ENCODE measurements around the gene ZNF460.

ZNF460 gene

GRCh38 chr19:57279418-57280164, 694 bp upstream of the ZNF460 start:
- in situ Hi-C loops (cut with MboI; ENCODE audit: low sequenced_read_pairs): no loop called here

GRCh38 chr19:57280962-57281400, 696 bp downstream of the ZNF460 start:
- in situ Hi-C loops (cut with MboI; ENCODE audit: low sequenced_read_pairs): no loop called here

GRCh38 chr19:57282011-57282643, 1.8 kb downstream of the ZNF460 start:
- in situ Hi-C loops (cut with MboI; ENCODE audit: low sequenced_read_pairs): no loop called here

- in situ Hi-C loops (cut with MboI; ENCODE audit: low sequenced_read_pairs): no loop called here
Measured at GRCh38 chr19:57288373-57288772, 8.1 kb downstream of the ZNF460 start.

GRCh38 chr19:57290970-57291369, 10.7 kb downstream of the ZNF460 start:
- in situ Hi-C loops (cut with MboI; ENCODE audit: low sequenced_read_pairs): no loop called here

GRCh38 chr19:57292547-57292946, 12.3 kb downstream of the ZNF460 start:
- in situ Hi-C loops (cut with MboI; ENCODE audit: low sequenced_read_pairs): no loop called here

GRCh38 chr19:57293719-57294118, 13.4 kb downstream of the ZNF460 start:
- in situ Hi-C loops (cut with MboI; ENCODE audit: low sequenced_read_pairs): no loop called here

- in situ Hi-C loops (cut with MboI; ENCODE audit: low sequenced_read_pairs): no loop called here
Measured at GRCh38 chr19:57302020-57302465, 21.8 kb downstream of the ZNF460 start.

- in situ Hi-C loops (cut with MboI; ENCODE audit: low sequenced_read_pairs): no loop called here
Measured at GRCh38 chr19:57302727-57303401, 22.6 kb downstream of the ZNF460 start.

- in situ Hi-C loops (cut with MboI; ENCODE audit: low sequenced_read_pairs): no loop called here
Measured at GRCh38 chr19:57305056-57305455, 24.8 kb downstream of the ZNF460 start.

GRCh38 chr19:57308514-57308913, 28.2 kb downstream of the ZNF460 start:
- in situ Hi-C loops (cut with MboI; ENCODE audit: low sequenced_read_pairs): no loop called here

- in situ Hi-C loops (cut with MboI; ENCODE audit: low sequenced_read_pairs): no loop called here
Measured at GRCh38 chr19:57310792-57311191, 30.5 kb downstream of the ZNF460 start.

- in situ Hi-C loops (cut with MboI; ENCODE audit: low sequenced_read_pairs): no loop called here
Measured at GRCh38 chr19:57314146-57314545, 33.9 kb downstream of the ZNF460 start.

GRCh38 chr19:57317503-57317902, 37.2 kb downstream of the ZNF460 start:
- in situ Hi-C loops (cut with MboI; ENCODE audit: low sequenced_read_pairs): no loop called here

GRCh38 chr19:57319869-57320179, 39.5 kb downstream of the ZNF460 start:
- in situ Hi-C loops (cut with MboI; ENCODE audit: low sequenced_read_pairs): no loop called here

GRCh38 chr19:57320180-57321084, 40.1 kb downstream of the ZNF460 start, which contains the start of gene ZNF543:
Gene ZNF543 (plus strand): TSS chr19:57320472. CDS start chr19:57320854, 382 bp downstream.
- in situ Hi-C loops (cut with MboI; ENCODE audit: low sequenced_read_pairs): no loop called here

GRCh38 chr19:57321116-57321515, 40.8 kb downstream of the ZNF460 start:
- in situ Hi-C loops (cut with MboI; ENCODE audit: low sequenced_read_pairs): no loop called here

- in situ Hi-C loops (cut with MboI; ENCODE audit: low sequenced_read_pairs): no loop called here
Measured at GRCh38 chr19:57321751-57322150, 41.5 kb downstream of the ZNF460 start.

GRCh38 chr19:57324992-57325391, 44.7 kb downstream of the ZNF460 start:
- in situ Hi-C loops (cut with MboI; ENCODE audit: low sequenced_read_pairs): no loop called here

GRCh38 chr19:57327993-57328392, 47.7 kb downstream of the ZNF460 start:
- in situ Hi-C loops (cut with MboI; ENCODE audit: low sequenced_read_pairs): no loop called here

GRCh38 chr19:57334191-57334590, 53.9 kb downstream of the ZNF460 start:
- in situ Hi-C loops (cut with MboI; ENCODE audit: low sequenced_read_pairs): no loop called here

Data from HL-60/S4 treated with retinoic acid at 250 ng/mL for 4 days and 3 days (cell line).